HepG2 (cell line): ENCODE results near the gene HAPLN2. TPM values are rescaled to one million over a fixed set of nuclear protein-coding genes. Genes with fewer than 3 reads are reported as not detected.

Experiments
- ATF7-NPFF ChIP-seq: sonication (generic); formaldehyde crosslinking; IDR thresholded peaks from 2 replicates; pipeline ENCODE4 v1.8.1; 2023; ENCODE audit warnings: mild to moderate bottlenecking, low read depth, missing genetic modification reagents, moderate library complexity
- BRD4 ChIP-seq: sonication (generic); formaldehyde crosslinking; IDR thresholded peaks from 2 replicates; pipeline ENCODE4 v1.4.0; 2020; ENCODE audit warnings: missing genetic modification reagents
- CREB1 ChIP-seq, 2 experiments: fragments of 450-650 bp in 1 of 2; IDR thresholded peaks; 2 replicates each; pipeline ENCODE4 v1.6.1; 2016 to 2017; ENCODE audit warnings: control low read depth in 1 of 2, mild to moderate bottlenecking in 1 of 2, missing compliant biosample characterization in 1 of 2, missing genetic modification characterization in 1 of 2
- EED ChIP-seq: sonication (generic); formaldehyde crosslinking; IDR thresholded peaks from 2 replicates; pipeline ENCODE4 v1.5.0; 2020; ENCODE audit warnings: mild to moderate bottlenecking, missing genetic modification reagents
- HES4 ChIP-seq: sonication (generic); formaldehyde crosslinking; IDR thresholded peaks from 2 replicates; pipeline ENCODE4 v1.9.0; 2021; ENCODE audit warnings: mild to moderate bottlenecking, missing genetic modification reagents, borderline replicate concordance
- MZF1 ChIP-seq: sonication (generic); formaldehyde crosslinking; IDR thresholded peaks from 2 replicates; pipeline ENCODE4 v1.8.1; 2023; ENCODE audit warnings: mild to moderate bottlenecking, missing genetic modification reagents, borderline replicate concordance
- NKX3-1 ChIP-seq: sonication (generic); formaldehyde crosslinking; IDR thresholded peaks from 2 replicates; pipeline ENCODE4 v1.5.0; 2020; ENCODE audit warnings: missing genetic modification reagents
- NR2F2 ChIP-seq: IDR thresholded peaks from 2 replicates; pipeline ENCODE4 v1.6.1; 2012; ENCODE audit warnings: low read depth, inconsistent platforms, borderline replicate concordance
- PAX8 ChIP-seq: sonication (generic); formaldehyde crosslinking; IDR thresholded peaks from 2 replicates; pipeline ENCODE4 v1.8.0; 2022; ENCODE audit warnings: mild to moderate bottlenecking, missing genetic modification reagents, borderline replicate concordance
- PRMT3 ChIP-seq: sonication (generic); formaldehyde crosslinking; IDR thresholded peaks from 2 replicates; pipeline ENCODE4 v1.8.1; 2022; ENCODE audit warnings: low read depth, mild to moderate bottlenecking, moderate library complexity, missing genetic modification reagents, borderline replicate concordance
- RAD51 ChIP-seq: fragments of 450-650 bp; IDR thresholded peaks from 2 replicates; pipeline ENCODE4 v1.6.1; 2016; ENCODE audit warnings: borderline replicate concordance
- SP1 ChIP-seq, 2 experiments: fragments of 450-650 bp in 1 of 2; sonication (generic) in 1 of 2; formaldehyde crosslinking in 1 of 2; IDR thresholded peaks; 2 replicates each; pipeline versions ENCODE4 v1.4.0 to v1.6.1; 2016 to 2020; ENCODE audit warnings: missing genetic modification reagents in 1 of 2
- TCF12 ChIP-seq, 2 experiments: fragments of 450-650 bp in 1 of 2; sonication (generic) in 1 of 2; formaldehyde crosslinking in 1 of 2; IDR thresholded peaks; 2 replicates each; pipeline versions ENCODE4 v1.6.1 to v1.8.0; 2017 to 2022; ENCODE audit warnings: antibody characterized with exemption in 1 of 2, mild to moderate bottlenecking in 1 of 2, missing genetic modification reagents in 1 of 2, moderate library complexity in 1 of 2
- THAP11 ChIP-seq: IDR thresholded peaks from 2 replicates; pipeline ENCODE4 v1.6.1; 2016; ENCODE audit warnings: missing biosample characterization, missing genetic modification reagents
- U2AF1 ChIP-seq: fragments of 200-400 bp; formaldehyde crosslinking; optimal IDR thresholded peaks from 2 replicates; pipeline ENCODE3; 2017; ENCODE audit warnings: mild to moderate bottlenecking, low read depth, low read length
- ZBTB1 ChIP-seq: sonication (generic); formaldehyde crosslinking; IDR thresholded peaks from 2 replicates; pipeline ENCODE4 v1.4.0; 2020; ENCODE audit warnings: missing genetic modification reagents, borderline replicate concordance
- ZBTB42 ChIP-seq: sonication (generic); formaldehyde crosslinking; IDR thresholded peaks from 2 replicates; pipeline ENCODE4 v1.5.0; 2020; ENCODE audit warnings: mild to moderate bottlenecking, missing genetic modification reagents
- ZFAT ChIP-seq: sonication (generic); formaldehyde crosslinking; conservative IDR thresholded peaks from 2 replicates; pipeline ENCODE4 v1.8.1; 2023; ENCODE audit warnings: missing genetic modification reagents, inconsistent platforms
- ZNF124 ChIP-seq: sonication (generic); formaldehyde crosslinking; IDR thresholded peaks from 2 replicates; pipeline ENCODE4 v1.4.0; 2020; ENCODE audit warnings: missing genetic modification reagents
- ZNF343 ChIP-seq: sonication (generic); formaldehyde crosslinking; IDR thresholded peaks from 2 replicates; pipeline ENCODE4 v1.4.0; 2020; ENCODE audit warnings: mild to moderate bottlenecking, missing genetic modification reagents
- ZNF484 ChIP-seq: sonication (generic); formaldehyde crosslinking; IDR thresholded peaks from 2 replicates; pipeline ENCODE4 v1.5.1; 2020; ENCODE audit warnings: mild to moderate bottlenecking, low read depth, missing genetic modification reagents, borderline replicate concordance
- ZNF530 ChIP-seq: sonication (generic); formaldehyde crosslinking; IDR thresholded peaks from 2 replicates; pipeline ENCODE4 v1.5.0; 2020; ENCODE audit warnings: low read depth, mild to moderate bottlenecking, missing genetic modification reagents
- ZNF552 ChIP-seq: sonication (generic); formaldehyde crosslinking; IDR thresholded peaks from 2 replicates; pipeline ENCODE4 v1.9.0; 2022; ENCODE audit warnings: missing genetic modification reagents, mild to moderate bottlenecking, borderline replicate concordance
- ZNF614 ChIP-seq: IDR thresholded peaks from 2 replicates; pipeline ENCODE4 v1.6.1; 2018; ENCODE audit warnings: missing biosample characterization, missing genetic modification reagents, inconsistent platforms, borderline replicate concordance
- ZNF878 ChIP-seq: sonication (generic); formaldehyde crosslinking; IDR thresholded peaks from 2 replicates; pipeline ENCODE4 v1.8.1; 2023; ENCODE audit warnings: mild to moderate bottlenecking, missing genetic modification reagents, moderate library complexity
- ZSCAN30 ChIP-seq: sonication (generic); formaldehyde crosslinking; IDR thresholded peaks from 2 replicates; pipeline ENCODE4 v1.5.0; 2020; ENCODE audit warnings: mild to moderate bottlenecking, missing genetic modification reagents
- polyA plus RNA-seq, 8 experiments: library from polyadenylated mRNA; depleted of rRNA in 3 of 8; stranded (reverse) in 7 of 8; unstranded in 1 of 8; fragments of >200 nt; fragmentation: Illumina TruSeq in 4 of 8; extraction: Trizol in 4 of 8; gene quantifications; 2 replicates each; pipeline versions ENCODE4 v1.2.1 to v1.2.3, GENCODE V29; 2011 to 2016; ENCODE audit warnings: low read depth in 4 of 8, missing spikeins in 1 of 8, mixed read lengths in 1 of 8; ENCODE audit not compliant: insufficient read depth in 1 of 8
- total RNA-seq, 5 experiments: library from RNA; depleted of rRNA; stranded (reverse); fragments of >200 nt; fragmentation: Illumina TruSeq; extraction: Trizol; gene quantifications; 2 replicates each; pipeline ENCODE4 v1.2.3, GENCODE V29; 2016; ENCODE audit warnings: low read depth in 1 of 5
- TF ChIP-seq, protein P1 (sequence below): IDR thresholded peaks from 2 replicates; pipeline ENCODE4 v1.6.1; 2016
- TF ChIP-seq, protein P2 (sequence below): sonication (generic); formaldehyde crosslinking; IDR thresholded peaks from 2 replicates; pipeline ENCODE4 v1.5.0; 2020; ENCODE audit warnings: missing genetic modification reagents
- TF ChIP-seq, protein P3 (sequence below): sonication (generic); formaldehyde crosslinking; IDR thresholded peaks from 2 replicates; pipeline ENCODE4 v1.5.0; 2020; ENCODE audit warnings: mild to moderate bottlenecking, missing genetic modification reagents

The HAPLN2 gene
- total and polyA plus RNA-seq, 2 of the 13 experiments (the other 11 are each of a cell fraction or from before 2014, with no cell fraction given): not detected

DNA sequence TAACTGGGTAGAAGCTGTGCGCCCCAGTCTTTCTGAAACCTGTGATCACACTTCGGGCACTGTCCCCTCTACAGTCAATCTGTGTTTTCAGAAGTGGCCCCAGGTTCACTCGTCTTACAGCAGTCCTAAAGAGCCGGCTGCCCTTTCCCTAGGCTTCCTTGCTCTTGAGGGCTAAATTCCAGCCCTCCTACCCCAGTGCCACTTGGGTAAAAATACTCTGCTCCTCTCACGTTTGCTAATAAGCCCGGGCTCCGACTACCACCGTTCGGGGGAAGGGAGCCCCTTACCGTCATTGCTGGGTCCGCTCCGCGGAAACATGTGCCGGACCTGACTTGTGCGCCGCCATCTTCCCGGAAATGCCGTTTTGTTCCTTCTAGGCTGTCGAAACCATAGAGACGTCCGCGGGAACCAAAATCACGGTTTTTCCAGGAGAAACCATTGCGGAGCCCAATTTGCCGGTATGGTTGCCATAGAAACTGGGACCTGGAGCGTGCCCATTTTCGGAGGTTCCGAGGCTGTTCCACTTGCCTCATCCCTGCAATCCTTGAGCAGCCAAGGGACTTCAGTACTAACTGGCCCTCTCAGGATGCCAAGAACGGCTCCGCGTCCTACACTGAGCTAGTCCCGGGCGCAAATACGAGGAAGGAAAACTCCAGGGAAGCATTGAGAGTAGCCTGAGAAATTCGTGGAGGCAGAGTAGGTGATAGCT lies 17.9 kb upstream of the HAPLN2 start, which contains the start of gene GPATCH4 (continued):
- TF ChIP-seq ZBTB1 (CRISPR knock-in tag): no peak
- peak; percentile 81 for TF ChIP-seq U2AF1
- no peak for TF ChIP-seq CREB1 (IDR thresholded peaks at IDR 0.05)
- TF ChIP-seq CREB1 (CRISPR knock-in tag; IDR thresholded peaks at IDR 0.05): peak; percentile 81
- TF ChIP-seq BRD4 (CRISPR knock-in tag): peak; percentile 95
- no peak for TF ChIP-seq MZF1
- TF ChIP-seq RAD51: no peak
- no peak; the same call in 1 of the 2 replicates for TF ChIP-seq ZNF878 (CRISPR knock-in tag)
- TF ChIP-seq PRMT3 (CRISPR knock-in tag): peak; percentile 72; the same call in 1 of the 2 replicates
- TF ChIP-seq, protein P1, sequence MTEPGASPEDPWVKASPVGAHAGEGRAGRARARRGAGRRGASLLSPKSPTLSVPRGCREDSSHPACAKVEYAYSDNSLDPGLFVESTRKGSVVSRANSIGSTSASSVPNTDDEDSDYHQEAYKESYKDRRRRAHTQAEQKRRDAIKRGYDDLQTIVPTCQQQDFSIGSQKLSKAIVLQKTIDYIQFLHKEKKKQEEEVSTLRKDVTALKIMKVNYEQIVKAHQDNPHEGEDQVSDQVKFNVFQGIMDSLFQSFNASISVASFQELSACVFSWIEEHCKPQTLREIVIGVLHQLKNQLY (CRISPR knock-in tag): no peak
- TF ChIP-seq, protein P2, sequence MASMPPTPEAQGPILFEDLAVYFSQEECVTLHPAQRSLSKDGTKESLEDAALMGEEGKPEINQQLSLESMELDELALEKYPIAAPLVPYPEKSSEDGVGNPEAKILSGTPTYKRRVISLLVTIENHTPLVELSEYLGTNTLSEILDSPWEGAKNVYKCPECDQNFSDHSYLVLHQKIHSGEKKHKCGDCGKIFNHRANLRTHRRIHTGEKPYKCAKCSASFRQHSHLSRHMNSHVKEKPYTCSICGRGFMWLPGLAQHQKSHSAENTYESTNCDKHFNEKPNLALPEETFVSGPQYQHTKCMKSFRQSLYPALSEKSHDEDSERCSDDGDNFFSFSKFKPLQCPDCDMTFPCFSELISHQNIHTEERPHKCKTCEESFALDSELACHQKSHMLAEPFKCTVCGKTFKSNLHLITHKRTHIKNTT: no peak
- TF ChIP-seq NKX3-1 (CRISPR knock-in tag): peak; percentile 72; the same call in 1 of the 2 replicates
- no peak for TF ChIP-seq ZNF530
- TF ChIP-seq PAX8: no peak
- peak; percentile 92 for TF ChIP-seq THAP11
- TF ChIP-seq NR2F2: no peak
- TF ChIP-seq ZNF484 (CRISPR knock-in tag): no peak
- no peak for TF ChIP-seq ATF7-NPFF (CRISPR knock-in tag)
- TF ChIP-seq, protein P3, sequence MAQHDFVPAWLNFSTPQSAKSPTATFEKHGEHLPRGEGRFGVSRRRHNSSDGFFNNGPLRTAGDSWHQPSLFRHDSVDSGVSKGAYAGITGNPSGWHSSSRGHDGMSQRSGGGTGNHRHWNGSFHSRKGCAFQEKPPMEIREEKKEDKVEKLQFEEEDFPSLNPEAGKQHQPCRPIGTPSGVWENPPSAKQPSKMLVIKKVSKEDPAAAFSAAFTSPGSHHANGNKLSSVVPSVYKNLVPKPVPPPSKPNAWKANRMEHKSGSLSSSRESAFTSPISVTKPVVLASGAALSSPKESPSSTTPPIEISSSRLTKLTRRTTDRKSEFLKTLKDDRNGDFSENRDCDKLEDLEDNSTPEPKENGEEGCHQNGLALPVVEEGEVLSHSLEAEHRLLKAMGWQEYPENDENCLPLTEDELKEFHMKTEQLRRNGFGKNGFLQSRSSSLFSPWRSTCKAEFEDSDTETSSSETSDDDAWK (CRISPR knock-in tag): no peak
- TF ChIP-seq ZBTB42 (CRISPR knock-in tag): no peak
- TF ChIP-seq ZNF552 (CRISPR knock-in tag): no peak
- TF ChIP-seq ZNF124 (CRISPR knock-in tag): peak; percentile 89
- peak; percentile 83; the same call in 1 of the 2 replicates for TF ChIP-seq ZNF614
- TF ChIP-seq ZSCAN30 (CRISPR knock-in tag): no peak
- no peak for TF ChIP-seq TCF12 (IDR thresholded peaks at IDR 0.05)
- 0 out of 2 replicates have a peak, but pooled peaks have one; percentile 37 for TF ChIP-seq TCF12 (CRISPR knock-in tag; IDR thresholded peaks at IDR 0.05)
- TF ChIP-seq HES4 (CRISPR knock-in tag): no peak
- 0 out of 2 replicates have a peak, but pooled peaks have one; percentile 18 for TF ChIP-seq EED (CRISPR knock-in tag)
- no peak; the same call in 1 of the 2 replicates for TF ChIP-seq ZNF343 (CRISPR knock-in tag)
- no peak for TF ChIP-seq SP1 (IDR thresholded peaks at IDR 0.05)
- TF ChIP-seq SP1 (CRISPR knock-in tag; IDR thresholded peaks at IDR 0.05): no peak
- TF ChIP-seq ZFAT (CRISPR knock-in tag): no peak
